GM19438 (cell line): ENCODE measurements around the gene SSR1.

ENCODE experiments used
- ATAC-seq: cut with Tn5 transposase; IDR thresholded peaks from one replicate; pipeline ENCODE4 v1.9.1; 2021; ENCODE audit warnings: low read depth; ENCODE audit not compliant: unreplicated experiment

SSR1 gene

DNA sequence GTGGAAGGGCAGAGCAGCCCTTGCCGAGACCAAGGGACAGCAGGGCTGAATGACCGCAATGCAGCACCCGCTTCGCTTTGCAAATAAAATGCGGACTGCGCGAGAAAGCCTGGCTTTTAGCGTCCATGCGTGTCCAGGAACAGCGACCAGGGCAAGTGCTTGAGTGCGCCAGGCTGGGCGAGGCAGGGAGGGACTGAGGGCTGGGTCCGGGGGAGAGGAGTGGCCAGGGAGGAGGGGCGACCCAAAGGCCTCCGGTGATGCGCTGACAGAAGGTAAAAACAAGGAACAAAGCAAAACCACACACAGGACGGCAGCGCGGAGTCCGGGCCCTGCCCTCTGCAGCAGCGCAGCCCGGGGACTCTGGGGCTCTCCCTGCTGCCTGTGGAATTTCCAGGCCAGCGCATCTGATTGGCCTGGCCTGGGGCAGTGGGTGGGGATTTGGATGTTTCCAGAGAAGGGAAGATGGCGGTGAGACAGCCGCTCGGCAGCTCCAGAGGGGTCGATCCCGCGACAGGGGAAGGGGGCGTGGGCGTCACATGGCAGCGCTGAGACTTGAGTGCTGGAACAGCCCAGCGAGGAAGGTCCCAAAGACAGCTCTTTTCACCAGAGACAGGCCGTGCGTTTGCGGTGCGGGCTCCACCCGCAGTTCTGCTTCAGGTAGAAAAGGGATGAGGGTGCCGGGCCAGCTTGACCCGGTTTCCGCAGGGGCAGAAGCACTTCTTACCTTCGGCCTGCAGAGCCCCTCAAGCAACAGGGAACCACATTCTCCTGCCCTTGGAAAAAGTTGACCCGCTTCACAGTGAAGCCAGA is 51.8 kb downstream of the SSR1 start:
- peak; percentile 53 for ATAC-seq

DNA sequence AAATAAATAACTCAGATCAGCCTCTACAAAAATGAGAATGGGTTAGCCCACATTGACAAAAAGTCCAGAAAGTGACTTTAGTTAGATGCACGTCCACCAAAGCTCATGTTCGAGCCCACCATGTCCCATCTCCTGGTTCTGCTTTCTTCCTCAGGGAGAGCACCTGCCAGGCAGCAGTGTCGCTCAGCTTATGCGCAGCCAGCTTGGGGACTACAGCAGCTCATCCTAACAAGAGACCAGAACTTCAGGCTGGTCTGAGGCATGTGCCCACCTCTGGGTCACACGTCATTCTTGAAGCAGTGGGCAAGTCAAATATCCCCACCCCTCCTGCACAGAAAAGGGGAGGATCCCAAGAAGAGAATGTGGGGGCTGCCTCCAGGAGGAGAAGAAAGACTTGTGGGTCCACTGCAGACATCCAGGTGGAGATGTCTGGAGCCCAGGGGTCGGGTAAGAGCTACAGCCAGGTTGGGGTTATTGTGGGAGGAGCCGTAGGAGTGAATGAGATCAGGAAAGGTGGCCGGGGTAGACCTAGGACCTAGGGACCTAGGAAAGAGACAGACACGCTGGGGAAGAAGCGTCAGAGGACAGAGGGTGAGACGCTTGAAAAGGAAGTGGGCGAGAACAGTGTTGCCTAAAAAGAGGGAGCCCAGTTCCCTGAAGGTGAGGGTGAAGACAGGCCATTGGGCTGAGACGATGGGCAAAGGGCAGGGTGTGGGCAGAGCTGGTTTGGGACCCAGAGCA is 52.5 kb downstream of the SSR1 start:
- ATAC-seq: no peak

DNA sequence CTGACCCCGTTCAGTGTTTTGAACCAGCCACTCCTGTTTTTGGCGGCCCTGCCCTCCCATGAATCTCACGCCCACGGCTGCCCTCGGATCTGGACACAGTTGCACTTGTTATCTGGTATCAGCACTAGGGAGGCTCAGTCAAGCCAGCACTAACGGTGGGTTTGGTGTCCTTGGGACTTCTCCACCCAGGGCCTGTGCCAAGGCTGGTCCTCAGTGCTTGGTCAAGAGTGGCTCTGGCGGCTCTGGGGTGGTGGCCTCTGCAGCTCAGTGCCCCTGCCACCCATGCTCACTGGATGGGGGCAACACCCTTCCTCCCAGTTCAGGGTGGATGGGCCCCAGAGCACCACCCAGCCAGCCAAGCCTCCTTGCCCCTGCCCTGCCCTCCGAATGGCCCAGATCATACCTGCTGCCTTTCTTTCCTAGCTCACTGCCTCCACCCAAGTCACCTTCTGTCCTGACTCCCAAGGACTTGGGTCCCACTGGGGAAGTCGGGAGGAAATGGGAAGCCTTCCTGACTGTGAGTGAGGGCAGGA is 54.7 kb downstream of the SSR1 start:
- ATAC-seq: no peak

DNA sequence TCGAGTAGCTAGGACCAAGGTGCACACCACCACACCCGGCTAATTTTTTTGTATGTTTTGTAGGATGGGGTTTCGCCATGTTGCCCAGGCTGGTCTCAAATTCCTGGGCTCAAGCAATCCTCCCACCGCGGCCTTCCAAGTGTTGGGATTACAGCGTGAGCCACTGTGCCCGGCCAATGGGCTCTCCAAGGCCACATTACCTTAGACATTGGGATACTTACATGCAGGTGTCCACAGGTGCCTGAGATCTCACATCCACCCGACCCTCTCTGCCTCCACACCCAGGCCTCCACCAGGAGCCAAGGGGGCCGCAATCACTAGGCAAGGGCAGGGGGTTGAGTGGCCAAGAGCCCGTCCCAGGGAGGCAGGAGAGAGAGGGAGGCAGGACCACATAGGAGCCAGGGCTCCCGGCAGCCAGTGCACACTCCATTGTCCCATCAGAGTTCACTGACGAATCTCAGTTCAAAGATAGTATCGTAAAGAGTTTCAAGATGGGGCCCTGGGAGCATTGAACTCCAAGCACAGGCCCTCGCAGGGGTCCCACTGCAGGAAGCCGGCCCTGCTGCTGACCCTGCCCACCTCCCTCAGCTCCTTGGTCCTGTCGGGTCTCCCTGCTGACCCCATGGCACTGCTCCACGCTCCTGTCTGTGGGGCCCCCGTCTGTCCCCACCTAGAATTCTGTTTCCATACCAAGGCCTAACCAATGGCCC is 55.3 kb downstream of the SSR1 start:
- ATAC-seq: no peak

DNA sequence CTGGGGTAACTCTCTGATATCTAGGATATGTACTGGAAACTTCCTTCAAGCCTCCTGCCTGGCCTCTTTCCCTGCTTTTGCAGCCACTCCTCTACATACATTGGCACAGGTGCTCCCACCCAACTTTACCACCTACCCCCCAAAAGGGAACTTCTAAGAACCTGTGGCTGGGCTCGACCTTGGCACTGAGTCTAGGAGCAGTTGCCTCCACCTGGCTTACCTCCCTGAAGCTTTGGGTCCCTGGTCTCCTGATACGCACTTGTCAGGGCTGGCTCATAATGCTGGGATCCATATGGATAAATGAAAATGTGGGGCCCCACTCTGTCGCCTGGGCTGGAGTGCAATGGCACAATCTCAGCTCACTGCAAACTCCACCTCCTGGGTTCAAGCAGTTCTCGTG is 56.2 kb downstream of the SSR1 start:
- ATAC-seq: no peak

DNA sequence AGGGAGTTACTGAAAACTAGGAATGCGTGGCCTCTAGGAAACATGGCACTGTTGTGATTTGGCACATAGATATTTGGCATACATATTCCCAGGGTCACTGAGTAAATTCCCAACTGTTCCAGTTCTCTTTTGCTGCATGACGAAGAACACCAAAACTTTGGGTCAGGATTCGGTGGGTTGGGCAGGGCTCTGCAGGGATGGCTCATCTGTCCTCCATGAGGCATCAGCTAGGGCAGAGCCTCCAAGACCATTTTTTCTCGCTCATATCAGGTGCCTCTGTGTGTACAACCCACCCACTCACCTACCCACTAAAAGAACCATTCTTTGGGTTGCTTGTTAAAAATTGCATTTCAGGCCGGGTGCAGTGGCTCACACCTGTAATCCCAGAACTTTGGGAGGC is 57.1 kb downstream of the SSR1 start:
- no peak for ATAC-seq

DNA sequence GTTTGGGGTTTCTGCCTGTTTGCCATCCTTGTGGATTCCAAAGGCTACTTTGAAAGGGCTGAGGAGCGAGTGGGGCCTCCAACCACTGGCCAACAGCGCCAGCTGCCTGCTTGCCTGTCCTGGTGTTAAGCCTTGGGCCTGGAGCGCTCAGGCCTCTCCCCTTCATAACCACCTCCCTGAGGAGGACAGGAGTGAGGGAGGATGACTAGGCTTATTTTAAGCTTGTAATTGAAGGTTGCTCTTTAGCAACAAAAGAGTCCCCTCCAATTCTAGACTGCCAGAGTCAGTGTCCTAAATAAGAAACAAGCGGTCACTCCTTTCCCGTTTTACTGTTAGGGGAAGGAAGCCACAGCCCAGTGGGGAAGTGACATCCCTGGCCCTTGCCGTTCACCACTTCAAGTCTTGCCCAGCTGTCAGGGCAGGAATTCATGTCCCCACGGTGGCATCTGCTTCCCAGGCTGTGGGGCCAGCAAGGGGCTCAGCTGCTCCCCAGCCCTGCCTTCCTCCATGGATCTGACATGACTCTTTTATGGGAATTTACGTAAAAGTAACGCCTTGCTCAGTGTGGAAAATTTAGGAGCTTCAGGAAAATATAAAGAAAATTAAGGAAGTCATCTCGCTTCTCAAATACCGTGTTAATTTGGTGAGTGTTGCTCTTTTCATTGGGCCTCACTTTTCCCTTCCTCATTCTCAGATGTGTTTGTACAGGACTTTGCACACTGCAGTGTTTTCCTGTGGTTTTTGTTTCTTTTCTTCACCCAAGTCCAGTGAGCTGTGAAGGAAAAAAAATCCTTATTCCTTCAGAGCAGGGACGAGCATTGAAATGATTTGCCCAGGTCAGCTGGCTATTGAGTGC is 57.8 kb downstream of the SSR1 start:
- no peak for ATAC-seq

DNA sequence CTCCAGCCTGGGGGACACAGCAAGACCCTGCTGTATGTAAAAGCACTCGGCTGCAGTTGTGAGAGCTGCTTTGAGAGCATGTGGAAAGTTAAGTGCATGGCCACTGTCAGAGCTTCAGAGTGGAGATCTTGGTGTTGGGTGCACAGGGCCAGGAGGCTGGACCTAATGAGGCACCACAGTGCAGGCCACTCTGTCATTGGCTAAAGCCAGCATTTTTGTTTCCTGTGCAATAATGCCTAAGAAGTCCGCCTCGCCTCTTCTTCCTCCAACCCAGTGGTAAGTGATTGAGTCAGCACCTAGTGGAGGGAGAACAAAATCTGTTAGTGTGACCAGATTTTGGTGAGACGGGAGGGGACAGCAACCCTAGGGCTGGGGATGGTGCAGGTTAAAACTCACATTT is 60.6 kb downstream of the SSR1 start:
- no peak for ATAC-seq

DNA sequence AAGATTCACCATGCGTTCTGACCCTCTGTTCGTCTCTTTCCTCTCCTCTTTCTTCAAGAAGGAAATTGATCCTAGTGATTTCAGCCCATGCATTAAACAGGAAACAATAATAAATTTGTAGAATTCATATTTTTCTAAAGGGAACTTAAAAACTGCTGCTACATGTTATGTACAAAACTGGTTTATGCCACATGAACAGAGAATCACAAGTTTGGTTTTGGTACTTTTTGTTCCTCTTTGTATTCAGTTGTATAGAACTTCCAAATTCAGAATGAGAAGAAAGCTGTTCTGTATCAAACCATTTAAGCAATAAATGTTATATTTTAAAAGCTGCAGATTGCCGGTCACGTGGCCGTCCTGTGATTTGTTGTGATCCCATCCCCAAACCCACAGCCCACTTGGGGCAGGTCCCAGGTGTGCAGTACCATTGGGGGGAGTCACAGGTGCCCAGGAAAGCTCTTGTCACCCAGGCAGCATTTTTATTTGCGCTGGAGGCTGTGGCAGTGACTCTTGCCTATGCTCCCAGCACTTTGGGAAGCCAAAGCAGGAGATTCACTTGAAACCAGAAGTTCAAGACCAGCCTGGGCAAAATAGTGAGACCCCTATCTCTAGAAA is 61.2 kb downstream of the SSR1 start:
- ATAC-seq: no peak

DNA sequence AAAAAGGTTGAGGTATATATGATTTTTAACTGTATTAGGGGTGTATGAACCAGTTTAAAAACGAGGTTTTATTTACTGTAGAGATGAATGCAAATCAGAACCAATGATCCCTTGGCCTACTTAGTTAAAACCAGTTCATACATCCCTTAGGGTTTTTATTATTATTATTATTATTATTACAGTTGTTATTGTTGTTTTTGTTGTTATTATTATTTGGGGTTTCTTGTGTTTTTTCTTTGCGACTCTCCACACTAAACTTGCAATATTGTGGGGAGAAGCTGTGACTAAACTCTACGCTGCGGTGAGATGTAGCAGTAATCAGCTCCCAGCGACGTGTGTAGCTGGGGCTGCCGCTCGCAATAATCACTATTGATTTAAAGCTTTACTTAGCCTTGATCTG is 62.2 kb downstream of the SSR1 start:
- no peak for ATAC-seq

DNA sequence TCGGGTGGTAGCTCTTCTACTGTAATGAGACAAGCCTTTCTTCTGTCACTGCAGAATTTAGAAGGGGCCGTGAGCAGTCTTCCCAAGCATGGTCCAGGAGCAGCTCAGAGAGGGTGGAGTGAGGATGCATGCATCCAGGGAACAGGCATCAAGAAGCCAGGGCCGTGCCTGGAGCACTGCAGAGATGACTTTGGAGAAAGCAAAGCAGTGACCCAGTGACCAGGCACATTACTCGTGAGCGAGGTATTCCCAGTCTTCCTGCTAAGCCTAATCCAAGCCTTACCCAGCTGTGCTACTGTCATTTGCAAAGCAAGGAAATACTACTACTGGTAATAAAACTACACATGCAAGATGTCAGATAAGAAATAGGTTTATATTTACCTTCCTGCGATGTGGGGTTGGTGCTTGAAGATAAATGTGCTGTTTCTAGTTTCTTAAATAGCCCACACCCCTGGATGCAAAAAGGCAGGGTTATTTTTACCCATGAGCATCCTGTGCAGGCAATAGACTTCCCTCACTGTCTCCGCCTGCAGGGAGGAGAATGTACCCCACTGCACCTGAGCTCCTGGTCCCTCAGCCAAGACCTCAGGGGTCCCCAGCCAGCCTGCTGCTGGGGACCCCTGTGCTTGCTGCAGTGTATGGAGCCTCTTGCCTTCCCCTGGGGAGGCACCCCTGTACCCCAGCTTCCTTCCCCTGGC is 62.9 kb downstream of the SSR1 start:
- ATAC-seq: no peak

DNA sequence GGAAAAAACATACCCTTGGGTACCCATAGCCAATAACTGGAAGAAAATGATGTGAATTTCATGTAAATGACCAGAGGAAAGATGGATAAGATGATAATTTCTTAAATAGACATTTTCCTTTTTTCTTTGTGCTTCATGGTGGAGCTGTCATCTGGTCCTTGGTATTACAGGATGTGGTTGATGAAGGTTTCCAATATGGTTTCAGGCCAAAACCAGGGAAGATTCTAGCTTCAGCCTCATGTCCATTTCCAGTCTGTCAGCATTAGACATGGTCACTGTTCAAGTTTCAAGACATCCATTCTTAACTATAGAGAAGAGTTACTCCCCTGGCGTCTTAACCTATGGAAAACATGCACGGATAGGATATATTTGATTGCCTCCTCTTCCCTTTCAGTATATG is 63.6 kb downstream of the SSR1 start:
- ATAC-seq: no peak

DNA sequence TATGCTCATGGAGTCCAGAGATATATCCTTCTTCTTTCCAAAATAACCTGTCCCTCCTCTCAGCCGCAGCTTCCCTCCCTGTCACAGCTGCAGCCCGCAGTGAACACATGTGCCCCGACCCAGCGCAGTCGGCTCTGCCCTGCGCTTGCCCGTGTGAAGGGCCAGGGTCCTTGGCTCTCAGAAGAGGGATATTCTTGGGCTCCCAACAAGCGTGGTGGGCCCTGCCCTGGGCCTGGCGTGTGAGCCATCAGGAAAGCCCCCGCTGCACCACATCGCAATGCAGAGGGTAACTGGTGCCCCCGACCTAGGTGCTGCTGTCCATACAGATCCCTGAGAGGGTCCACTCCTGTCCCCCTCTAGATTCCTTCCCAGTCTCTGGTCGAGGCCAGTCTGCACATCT is 65.2 kb downstream of the SSR1 start:
- no peak for ATAC-seq

DNA sequence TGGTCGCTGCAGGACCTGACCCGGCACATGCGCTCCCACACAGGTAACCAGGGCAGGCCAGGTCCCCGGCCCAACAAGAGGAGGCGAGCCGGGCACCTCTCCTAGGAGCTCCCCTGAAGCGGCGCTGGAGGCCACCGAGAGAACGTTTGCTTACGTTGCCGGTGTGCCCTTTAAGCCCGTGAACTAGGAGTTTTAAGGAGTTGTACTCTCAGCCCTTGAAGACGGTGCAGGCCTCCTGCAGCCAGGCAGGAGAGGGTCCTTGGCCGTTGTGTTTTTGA is 65.9 kb downstream of the SSR1 start:
- ATAC-seq: no peak

DNA sequence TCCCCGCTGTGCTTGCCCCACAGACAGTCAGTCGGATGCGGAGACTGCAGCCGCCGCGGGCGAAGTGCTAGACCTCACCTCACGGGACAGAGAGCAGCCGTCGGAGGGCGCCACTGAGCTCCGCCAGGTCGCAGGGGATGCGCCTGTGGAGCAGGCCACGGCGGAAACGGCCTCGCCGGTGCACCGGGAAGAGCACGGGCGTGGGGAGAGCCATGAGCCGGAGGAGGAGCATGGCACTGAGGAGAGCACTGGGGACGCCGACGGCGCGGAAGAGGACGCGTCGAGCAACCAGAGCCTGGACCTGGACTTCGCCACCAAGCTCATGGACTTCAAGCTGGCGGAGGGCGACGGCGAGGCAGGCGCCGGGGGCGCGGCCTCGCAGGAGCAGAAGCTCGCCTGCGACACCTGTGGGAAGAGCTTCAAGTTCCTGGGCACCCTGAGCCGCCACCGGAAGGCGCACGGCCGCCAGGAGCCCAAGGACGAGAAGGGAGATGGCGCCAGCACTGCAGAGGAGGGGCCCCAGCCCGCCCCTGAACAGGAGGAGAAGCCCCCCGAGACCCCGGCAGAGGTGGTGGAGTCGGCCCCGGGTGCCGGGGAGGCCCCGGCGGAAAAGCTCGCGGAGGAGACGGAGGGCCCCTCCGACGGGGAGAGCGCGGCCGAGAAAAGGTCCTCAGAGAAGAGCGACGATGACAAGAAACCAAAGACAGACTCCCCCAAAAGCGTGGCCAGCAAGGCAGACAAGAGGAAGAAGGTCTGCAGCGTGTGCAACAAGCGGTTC is 66.4 kb downstream of the SSR1 start:
- no peak for ATAC-seq

DNA sequence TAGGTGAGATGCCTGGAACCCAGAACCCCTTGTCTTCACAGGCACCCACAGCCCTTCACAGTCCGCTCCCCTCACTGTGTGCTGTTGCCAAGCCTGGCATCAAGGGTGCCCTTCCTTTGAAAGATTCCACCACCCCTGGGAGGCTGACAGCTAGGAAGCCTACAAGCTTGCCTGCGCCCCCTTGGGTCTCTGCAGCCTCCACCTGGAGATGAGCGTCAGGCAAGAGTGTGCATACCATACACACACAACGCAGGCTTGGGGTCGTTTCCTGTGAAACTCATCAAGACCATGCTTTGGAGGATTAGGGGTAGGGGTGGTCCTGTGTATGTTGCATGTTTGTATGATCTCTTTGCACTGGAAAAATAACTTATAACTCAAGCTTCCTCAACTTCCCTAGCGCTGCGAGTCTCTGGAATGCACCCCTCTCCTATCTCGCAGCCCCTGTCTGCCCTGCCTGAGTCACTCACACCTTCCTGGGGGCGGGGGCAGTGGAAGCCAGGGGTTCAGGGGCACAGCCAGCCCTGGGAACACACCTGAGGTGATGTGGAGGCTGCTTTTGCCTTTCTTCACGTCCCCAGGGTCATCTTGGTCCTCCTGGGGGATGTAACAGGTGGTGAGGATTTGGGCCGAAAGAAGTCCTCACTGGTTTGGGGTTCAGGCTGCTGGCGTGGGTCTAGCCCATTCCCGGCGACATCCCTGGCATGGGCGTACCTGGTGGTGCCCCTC is 67.2 kb downstream of the SSR1 start:
- no peak for ATAC-seq

DNA sequence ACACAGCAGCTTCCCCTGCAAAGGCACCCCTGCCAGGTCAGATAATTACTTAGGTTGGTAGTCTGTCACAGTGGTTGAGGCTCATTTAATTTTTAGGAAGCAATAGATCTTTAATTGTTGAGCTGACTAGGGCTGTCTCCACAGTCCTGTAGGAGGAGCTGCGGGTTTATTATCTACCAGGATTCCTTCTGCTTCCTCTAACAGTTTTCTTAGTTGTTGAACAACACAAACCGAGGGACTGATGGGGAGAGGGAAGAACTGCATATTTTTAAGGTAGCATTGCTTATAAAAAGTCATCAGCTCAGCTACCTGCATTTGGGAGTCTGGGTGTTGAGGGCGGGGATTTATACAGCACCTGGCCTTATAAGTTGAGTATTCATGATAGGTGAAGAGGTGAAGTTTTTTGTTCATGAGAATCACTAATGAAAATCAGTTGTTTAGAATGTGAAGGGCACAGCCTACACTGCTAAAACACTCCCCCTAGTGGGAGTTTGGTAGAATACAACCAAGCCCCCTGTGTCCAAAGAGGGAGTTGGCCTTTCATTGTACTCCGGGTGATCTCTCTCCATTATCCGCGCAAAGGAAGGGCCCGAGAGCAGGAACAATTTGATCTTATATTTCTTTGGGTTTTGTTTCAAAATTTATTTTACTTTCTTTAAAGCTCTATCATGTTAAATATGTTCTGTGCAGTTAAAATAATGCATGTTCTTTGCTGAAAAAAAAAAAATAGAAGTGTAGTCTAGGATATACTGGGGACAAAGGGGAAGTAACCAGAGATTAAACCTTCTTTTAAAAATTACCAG is 69.6 kb downstream of the SSR1 start:
- ATAC-seq: no peak

DNA sequence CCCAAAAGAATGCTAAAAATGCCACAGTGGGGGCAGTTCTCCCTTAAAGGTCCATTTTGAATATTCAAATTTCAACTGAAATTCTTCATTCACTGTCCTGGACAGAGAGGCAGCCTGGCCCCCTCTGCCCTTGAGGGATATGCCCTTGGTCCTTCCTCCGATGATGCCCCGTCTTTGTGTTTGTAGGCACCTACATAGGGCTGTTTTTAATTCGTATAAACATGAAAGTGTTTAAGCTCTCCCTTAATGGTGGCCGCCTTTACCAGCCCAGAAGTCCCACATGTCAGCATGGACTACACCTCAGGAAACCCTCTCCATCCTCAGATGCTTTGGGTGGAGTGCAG is 70.2 kb downstream of the SSR1 start:
- no peak for ATAC-seq
